ENCODE results near the gene TSPAN6.

- peak; percentile 92 for TF ChIP-seq CTCF (IDR thresholded peaks at IDR 0.05)
- TF ChIP-seq NR3C1 (IDR thresholded peaks at IDR 0.05), result no peak
- no peak for TF ChIP-seq RARB (CRISPR knock-in tag; IDR thresholded peaks at IDR 0.05)
- no peak for TF ChIP-seq SREBF2 (IDR thresholded peaks at IDR 0.05)
- no peak for TF ChIP-seq CHD2 (IDR thresholded peaks at IDR 0.05; ENCODE audit: low read length, partially characterized antibody)
- no peak for TF ChIP-seq E2F6 (IDR thresholded peaks at IDR 0.05; ENCODE audit: borderline replicate concordance, low read depth)
- TF ChIP-seq MAX (IDR thresholded peaks at IDR 0.05), result no peak
- no peak for TF ChIP-seq TP53 (CRISPR knock-in tag; IDR thresholded peaks at IDR 0.05)
- TF ChIP-seq RFX5 (IDR thresholded peaks at IDR 0.05), result no peak
- no peak for TF ChIP-seq CEBPB (IDR thresholded peaks at IDR 0.05)
- no peak for TF ChIP-seq PHF8 (IDR thresholded peaks at IDR 0.05; ENCODE audit: borderline replicate concordance, low read depth)
- TF ChIP-seq ESRRA (IDR thresholded peaks at IDR 0.05; ENCODE audit: borderline replicate concordance, low read length), result no peak
- no peak for TF ChIP-seq EP300 (IDR thresholded peaks at IDR 0.05)
These were observed 48.8 kb upstream of the TSPAN6 start for GRCh38 chrX:100685284-100685996.

Data from A549 (cell line).